CD14-positive monocyte (primary cell): ENCODE results near the gene KRT12. TPM values are rescaled to one million over a fixed set of nuclear protein-coding genes. Genes with fewer than 3 reads are reported as not detected.

ENCODE experiments used
- DNase-seq, 3 donors: peaks; one replicate each; pipeline ENCODE4 v3.0.0-alpha.2; 2011 to 2022
- H2AFZ ChIP-seq: 2 replicates; pipeline ENCODE4 v1.6.0; 2012; ENCODE audit warnings: mild to moderate bottlenecking, low read depth, low read length, inconsistent platforms; ENCODE audit not compliant: insufficient read depth, poor library complexity, severe bottlenecking
- H3K27ac ChIP-seq, 2 donors: 1 replicate in 1 of 2; 2 replicates in 1 of 2; pipeline ENCODE4 v1.5.1; 2012 to 2013; ENCODE audit warnings: low read length in 2 of 2, control low read depth in 1 of 2, inconsistent platforms in 1 of 2, low read depth in 1 of 2, mild to moderate bottlenecking in 1 of 2
- H3K27me3 ChIP-seq, 2 donors: one replicate each; pipeline versions ENCODE4 v1.6.0 to v1.6.1; 2011 to 2013; ENCODE audit warnings: low read length in 2 of 2; ENCODE audit not compliant: control insufficient read depth in 2 of 2, insufficient read depth in 2 of 2
- H3K36me3 ChIP-seq, 2 donors: replicated peaks in 1 of 2; 1 replicate in 1 of 2; 2 replicates in 1 of 2; pipeline versions ENCODE4 v1.5.1 to v1.6.1; 2012 to 2013; ENCODE audit warnings: low read length in 2 of 2, control low read depth in 1 of 2, inconsistent platforms in 1 of 2, mild to moderate bottlenecking in 1 of 2; ENCODE audit not compliant: insufficient read depth in 2 of 2, control insufficient read depth in 1 of 2
- H3K4me1 ChIP-seq, 2 donors: 1 replicate in 1 of 2; 2 replicates in 1 of 2; pipeline versions ENCODE4 v1.5.1 to v1.6.1; 2012 to 2013; ENCODE audit warnings: low read length in 2 of 2, control low read depth in 1 of 2, inconsistent platforms in 1 of 2, mild to moderate bottlenecking in 1 of 2, moderate library complexity in 1 of 2; ENCODE audit not compliant: insufficient read depth in 2 of 2, control insufficient read depth in 1 of 2
- H3K4me2 ChIP-seq: replicated peaks from 2 replicates; pipeline ENCODE3; 2012; ENCODE audit warnings: low read length, moderate library complexity, mild to moderate bottlenecking; ENCODE audit not compliant: poor library complexity, severe bottlenecking; ENCODE audit errors: extremely low read depth
- H3K4me3 ChIP-seq, 3 experiments: fragments of 200-600 bp in 1 of 3; sonication (generic) in 1 of 3; replicated peaks in 1 of 3; 1 replicate in 2 of 3; 2 replicates in 1 of 3; pipeline ENCODE4 v1.5.1; 2011 to 2013; ENCODE audit warnings: low read length in 3 of 3, mild to moderate bottlenecking in 3 of 3, control low read depth in 2 of 3, low read depth in 2 of 3, inconsistent platforms in 1 of 3, moderate library complexity in 1 of 3
- H3K79me2 ChIP-seq: 2 replicates; pipeline ENCODE4 v1.6.0; 2012; ENCODE audit warnings: mild to moderate bottlenecking, control low read depth, inconsistent platforms, low read length, moderate library complexity; ENCODE audit not compliant: insufficient read depth
- H3K9ac ChIP-seq: 2 replicates; pipeline ENCODE4 v1.6.0; 2017; ENCODE audit warnings: low read length, mild to moderate bottlenecking; ENCODE audit not compliant: insufficient read depth, poor library complexity, severe bottlenecking
- H3K9me3 ChIP-seq, 2 donors: replicated peaks in 1 of 2; 1 replicate in 1 of 2; 2 replicates in 1 of 2; pipeline versions ENCODE4 v1.5.1 to v1.6.1; 2012 to 2013; ENCODE audit warnings: low read length in 2 of 2, control low read depth in 1 of 2; ENCODE audit not compliant: control insufficient read depth in 1 of 2, insufficient read depth in 1 of 2
- H4K20me1 ChIP-seq: 2 replicates; pipeline ENCODE4 v1.6.0; 2012; ENCODE audit warnings: mild to moderate bottlenecking, low read length, control low read depth, moderate library complexity; ENCODE audit not compliant: insufficient read depth
- H3K27ac Mint-ChIP-seq, 7 donors: one replicate each; pipeline ENCODE4 v1.8.0; 2020; ENCODE audit warnings: mild to moderate bottlenecking in 7 of 7, mixed read lengths in 7 of 7, moderate library complexity in 6 of 7, inconsistent platforms in 2 of 7
- H3K27me3 Mint-ChIP-seq, 3 donors: one replicate each; pipeline ENCODE4 v1.8.0; 2021 to 2022; ENCODE audit warnings: low read depth in 3 of 3, mild to moderate bottlenecking in 3 of 3, mixed read lengths in 3 of 3, moderate library complexity in 3 of 3, inconsistent platforms in 1 of 3
- H3K36me3 Mint-ChIP-seq, 2 donors: one replicate each; pipeline ENCODE4 v1.8.0; 2020; ENCODE audit warnings: mixed read lengths in 2 of 2, inconsistent platforms in 1 of 2, mild to moderate bottlenecking in 1 of 2
- H3K4me1 Mint-ChIP-seq: one replicate; pipeline ENCODE4 v1.8.0; 2020; ENCODE audit warnings: mild to moderate bottlenecking, mixed read lengths
- H3K4me3 Mint-ChIP-seq, 2 donors: one replicate each; pipeline ENCODE4 v1.8.0; 2020; ENCODE audit warnings: mild to moderate bottlenecking in 2 of 2, mixed read lengths in 2 of 2, moderate library complexity in 1 of 2
- H3K9me3 Mint-ChIP-seq, 7 donors: one replicate each; pipeline ENCODE4 v1.8.0; 2020 to 2022; ENCODE audit warnings: mixed read lengths in 7 of 7, mild to moderate bottlenecking in 6 of 7, moderate library complexity in 6 of 7, inconsistent platforms in 2 of 7
- CTCF ChIP-seq: fragments of 200-600 bp; IDR thresholded peaks from one replicate; pipeline ENCODE4 v1.8.0; 2022; ENCODE audit warnings: antibody characterized with exemption, mild to moderate bottlenecking
- WGBS: methylation state at CpG from one replicate; pipeline ENCODE4 v1.1.5; 2013; ENCODE audit warnings: missing lambda C conversion rate; ENCODE audit not compliant: insufficient coverage; 5-methylcytosine and 5-hydroxymethylcytosine counted together
- intact Hi-C, 2 donors: fragments of 100-400 bp; cut with micrococcal nuclease; formaldehyde crosslinking; loops; one replicate each; pipeline versions ENCODE4 v1.15.0 to v1.15.1; 2023
- polyA plus RNA-seq, 3 donors: library from polyadenylated mRNA; depleted of rRNA in 1 of 3; unstranded in 2 of 3; stranded (reverse) in 1 of 3; fragments of 300-500 nt in 2 of 3; fragments of >200 nt in 1 of 3; fragmentation: Illumina TruSeq in 2 of 3; gene quantifications; 1 replicate in 2 of 3; 2 replicates in 1 of 3; pipeline ENCODE4 v1.2.3, GENCODE V29; 2012 to 2021

Gene KRT12
- polyA plus RNA-seq, 3 donors: not detected

- no peak for DNase-seq
- Histone ChIP-seq H3K4me3 (no peak overlapping the region), H2AFZ (no peak overlapping the region), H3K36me3 (peaks cover 0 to 9% of the 10 kb centered on the region in 2 donors), H3K9me3 (peaks cover 4 to 10% of the 10 kb centered on the region in 2 donors), H3K4me1 (peaks cover 4 to 8% of the 10 kb centered on the region in 2 donors), H3K79me2 (no peaks in the 10 kb centered on the region), H4K20me1 (no peaks in the 10 kb centered on the region), H3K27me3 (peaks cover 44 to 54% of the 10 kb centered on the region in 2 donors), H3K4me2 (no peak overlapping the region), H3K27ac (no peak overlapping the region), H3K9ac (no peak overlapping the region)
- TF ChIP-seq CTCF: no peak
- H3K9me3 Mint-ChIP-seq: peaks cover 9 to 30% (median 21%) of the 10 kb centered on the region in 7 donors
- peaks cover 31 to 55% (median 37%) of the 10 kb centered on the region in 3 donors for H3K27me3 Mint-ChIP-seq
- no peak overlapping the region for H3K27ac Mint-ChIP-seq
- intact Hi-C loops: no loop called here
- peak overlapping the region in 1 of 2 donors; percentile 0 for H3K4me3 Mint-ChIP-seq
- H3K36me3 Mint-ChIP-seq: peaks cover 9 to 10% of the 10 kb centered on the region in 2 donors
- peaks cover 7% of the 10 kb centered on the region for H3K4me1 Mint-ChIP-seq
- WGBS: no CpG with 5 or more reads among the region's 4 CpGs
Measured at GRCh38 chr17:40813804-40814203, 53.2 kb downstream of the KRT12 start.

- no peaks in the 10 kb centered on the region for H4K20me1 ChIP-seq
- peaks cover 4 to 10% of the 10 kb centered on the region in 2 donors for H3K9me3 ChIP-seq
- H3K4me1 ChIP-seq: no peaks in the 10 kb centered on the region
- no peak overlapping the region for H3K4me3 ChIP-seq
- Mint-ChIP-seq H3K36me3 (peaks cover 8 to 9% of the 10 kb centered on the region in 2 donors), H3K9me3 (peaks cover 9 to 23% (median 19%) of the 10 kb centered on the region in 7 donors), H3K4me3 (peak overlapping the region in 1 of 2 donors; percentile 49), H3K27ac (no peak overlapping the region), H3K4me1 (no peaks in the 10 kb centered on the region), H3K27me3 (peaks cover 37 to 62% (median 46%) of the 10 kb centered on the region in 3 donors)
- no peak for TF ChIP-seq CTCF
- intact Hi-C loops: no loop called here
- peaks cover 0 to 9% of the 10 kb centered on the region in 2 donors for H3K36me3 ChIP-seq
- H3K4me2 ChIP-seq: no peak overlapping the region
- H2AFZ ChIP-seq: no peak overlapping the region
- no CpG with 5 or more reads among the region's 3 CpGs for WGBS
- H3K27me3 ChIP-seq: peaks cover 50 to 59% of the 10 kb centered on the region in 2 donors
- no peak for DNase-seq
- no peaks in the 10 kb centered on the region for H3K79me2 ChIP-seq
- H3K27ac ChIP-seq: no peak overlapping the region
- no peak overlapping the region for H3K9ac ChIP-seq
Measured at GRCh38 chr17:40812639-40813038, 54.4 kb downstream of the KRT12 start.

Other genes with a start within 250 kb of the KRT12 start
- gene SMARCE1, start 219.4 kb downstream of the KRT12 start, polyA plus RNA-seq: 100 to 1,000 TPM in 2 of 3 donors, 10 to 100 TPM in 1; 18.6 to 127 (median 119) TPM
- not detected for gene KRT222, start 202.0 kb downstream of the KRT12 start, polyA plus RNA-seq
- gene KRT24, start 163.5 kb downstream of the KRT12 start, polyA plus RNA-seq: not detected
- not detected for gene KRT25, start 111.9 kb downstream of the KRT12 start, polyA plus RNA-seq
- not detected for gene KRT26, start 95.0 kb downstream of the KRT12 start, polyA plus RNA-seq
- not detected for gene KRT27, start 84.7 kb downstream of the KRT12 start, polyA plus RNA-seq
- gene KRT28, start 67.3 kb downstream of the KRT12 start, polyA plus RNA-seq: not detected
- 10 to 100 TPM in 2 of 3 donors, 1 to 10 TPM in 1; 9.7 to 79.1 (median 58.7) TPM for gene KRT10, start 44.6 kb downstream of the KRT12 start, polyA plus RNA-seq
- not detected for gene KRT20, start 18.0 kb upstream of the KRT12 start, polyA plus RNA-seq
- gene KRT23, start 70.4 kb upstream of the KRT12 start, polyA plus RNA-seq: 1 to 10 TPM; 1.7 to 7.6 (median 3.6) TPM
- gene KRT39, start 99.7 kb upstream of the KRT12 start, polyA plus RNA-seq: not detected
- not detected for gene KRT40, start 117.1 kb upstream of the KRT12 start, polyA plus RNA-seq
- gene KRTAP3-3, start 126.9 kb upstream of the KRT12 start, polyA plus RNA-seq: not detected
- gene KRTAP3-2, start 132.7 kb upstream of the KRT12 start, polyA plus RNA-seq: not detected
- gene KRTAP3-1, start 141.9 kb upstream of the KRT12 start, polyA plus RNA-seq: not detected
- not detected for gene KRTAP1-5, start 160.0 kb upstream of the KRT12 start, polyA plus RNA-seq
- not detected for gene KRTAP1-4, start 163.0 kb upstream of the KRT12 start, polyA plus RNA-seq
- not detected for gene KRTAP1-3, start 167.7 kb upstream of the KRT12 start, polyA plus RNA-seq
- not detected for gene KRTAP1-1, start 174.2 kb upstream of the KRT12 start, polyA plus RNA-seq
- not detected for gene KRTAP2-1, start 180.1 kb upstream of the KRT12 start, polyA plus RNA-seq
- gene KRTAP2-2, start 188.0 kb upstream of the KRT12 start, polyA plus RNA-seq: not detected
- gene KRTAP2-3, start 192.9 kb upstream of the KRT12 start, polyA plus RNA-seq: not detected
- not detected for gene KRTAP2-4, start 198.7 kb upstream of the KRT12 start, polyA plus RNA-seq
- not detected for gene KRTAP4-7, start 216.9 kb upstream of the KRT12 start, polyA plus RNA-seq
- not detected for gene KRTAP4-8, start 230.9 kb upstream of the KRT12 start, polyA plus RNA-seq
- gene KRTAP4-16, start 235.0 kb upstream of the KRT12 start, polyA plus RNA-seq: not detected
- not detected for gene KRTAP4-9, start 238.2 kb upstream of the KRT12 start, polyA plus RNA-seq